ENCODE results near the gene STARD9. TPM values are rescaled to one million over a fixed set of nuclear protein-coding genes. Genes with fewer than 3 reads are reported as not detected.

The STARD9 gene
- total and polyA plus RNA-seq, 9 of the 15 experiments (the other 6 are each of a cell fraction or from before 2014, with no cell fraction given): 0.45 to 6.0 (median 3.6) TPM

- TF ChIP-seq CHD7 (IDR thresholded peaks at IDR 0.05; ENCODE audit: low read depth, low read length) (no peak), MAZ (CRISPR knock-in tag; conservative IDR thresholded peaks at IDR 0.05 in 1 of 2, IDR thresholded peaks at IDR 0.05 in 1 of 2) (peak; percentile 94 to 97), ZNF239 (CRISPR knock-in tag; IDR thresholded peaks at IDR 0.05) (no peak), HOXB6 (CRISPR knock-in tag; IDR thresholded peaks at IDR 0.05; ENCODE audit: borderline replicate concordance) (no peak), ZNF668 (CRISPR knock-in tag; IDR thresholded peaks at IDR 0.05) (no peak)
- TF ChIP-seq, protein P1, sequence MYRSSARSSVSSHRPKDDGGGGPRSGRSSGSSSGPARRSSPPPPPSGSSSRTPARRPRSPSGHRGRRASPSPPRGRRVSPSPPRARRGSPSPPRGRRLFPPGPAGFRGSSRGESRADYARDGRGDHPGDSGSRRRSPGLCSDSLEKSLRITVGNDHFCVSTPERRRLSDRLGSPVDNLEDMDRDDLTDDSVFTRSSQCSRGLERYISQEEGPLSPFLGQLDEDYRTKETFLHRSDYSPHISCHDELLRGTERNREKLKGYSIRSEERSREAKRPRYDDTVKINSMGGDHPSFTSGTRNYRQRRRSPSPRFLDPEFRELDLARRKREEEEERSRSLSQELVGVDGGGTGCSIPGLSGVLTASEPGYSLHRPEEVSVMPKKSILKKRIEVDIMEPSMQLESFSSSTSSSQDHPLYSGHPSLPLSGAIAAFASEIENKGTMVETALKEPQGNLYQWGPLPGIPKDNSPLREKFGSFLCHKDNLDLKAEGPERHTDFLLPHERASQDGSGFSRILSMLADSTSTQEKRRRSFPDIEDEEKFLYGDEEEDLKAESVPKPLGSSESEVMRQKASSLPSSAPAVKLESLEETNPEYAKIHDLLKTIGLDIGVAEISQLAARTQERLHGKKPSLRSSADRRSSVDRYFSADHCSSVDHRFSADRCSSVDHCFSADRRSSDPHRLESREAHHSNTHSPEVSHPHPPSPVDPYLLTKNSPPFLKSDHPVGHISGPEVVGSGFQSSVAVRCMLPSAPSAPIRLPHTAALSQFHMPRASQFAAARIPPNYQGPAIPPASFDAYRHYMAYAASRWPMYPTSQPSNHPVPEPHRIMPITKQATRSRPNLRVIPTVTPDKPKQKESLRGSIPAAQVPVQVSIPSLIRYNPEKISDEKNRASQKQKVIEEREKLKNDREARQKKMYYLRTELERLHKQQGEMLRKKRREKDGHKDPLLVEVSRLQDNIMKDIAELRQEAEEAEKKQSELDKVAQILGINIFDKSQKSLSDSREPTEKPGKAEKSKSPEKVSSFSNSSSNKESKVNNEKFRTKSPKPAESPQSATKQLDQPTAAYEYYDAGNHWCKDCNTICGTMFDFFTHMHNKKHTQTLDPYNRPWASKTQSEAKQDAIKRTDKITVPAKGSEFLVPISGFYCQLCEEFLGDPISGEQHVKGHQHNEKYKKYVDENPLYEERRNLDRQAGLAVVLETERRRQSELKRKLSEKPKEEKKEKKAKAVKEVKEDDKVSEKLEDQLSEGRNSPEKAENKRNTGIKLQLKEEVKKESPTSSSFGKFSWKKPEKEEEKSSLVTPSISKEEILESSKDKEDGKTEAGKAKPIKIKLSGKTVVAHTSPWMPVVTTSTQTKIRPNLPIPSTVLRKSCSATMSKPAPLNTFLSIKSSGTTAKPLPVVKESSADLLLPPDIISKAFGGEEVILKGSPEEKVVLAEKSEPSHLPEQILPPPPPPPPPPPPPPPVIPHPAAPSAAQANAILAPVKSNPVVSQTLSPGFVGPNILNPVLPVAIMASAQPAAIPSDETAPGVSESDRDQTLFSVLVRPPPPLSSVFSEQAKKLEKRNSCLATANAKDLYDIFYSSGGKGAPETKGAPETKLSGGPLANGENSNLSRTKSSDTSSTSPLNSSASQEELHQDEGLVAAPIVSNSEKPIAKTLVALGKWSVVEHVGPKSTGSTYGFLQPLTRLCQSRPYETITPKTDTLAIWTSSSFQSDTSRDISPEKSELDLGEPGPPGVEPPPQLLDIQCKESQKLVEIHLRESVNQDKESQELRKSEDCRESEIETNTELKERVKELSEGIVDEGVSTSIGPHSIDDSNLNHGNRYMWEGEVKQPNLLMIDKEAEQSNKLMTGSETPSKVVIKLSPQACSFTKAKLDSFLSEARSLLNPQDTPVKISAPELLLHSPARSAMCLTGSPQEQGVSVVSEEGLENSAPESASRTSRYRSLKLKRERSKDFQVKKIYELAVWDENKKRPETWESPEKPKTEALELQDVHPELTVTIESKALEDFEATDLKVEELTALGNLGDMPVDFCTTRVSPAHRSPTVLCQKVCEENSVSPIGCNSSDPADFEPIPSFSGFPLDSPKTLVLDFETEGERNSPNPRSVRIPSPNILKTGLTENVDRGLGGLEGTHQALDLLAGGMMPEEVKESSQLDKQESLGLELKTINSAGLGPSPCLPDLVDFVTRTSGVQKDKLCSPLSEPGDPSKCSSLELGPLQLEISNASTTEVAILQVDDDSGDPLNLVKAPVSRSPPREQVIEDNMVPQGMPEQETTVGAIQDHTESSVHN (IDR thresholded peaks at IDR 0.05; ENCODE audit: borderline replicate concordance in 1 of 2, low read depth in 1 of 2): no peak
Measured at GRCh38 chr15:42575188-42576039, at the start of gene STARD9 (continued).
